ENCODE measurements around the gene PRR36. TPM values are rescaled to one million over a fixed set of nuclear protein-coding genes. Genes with fewer than 3 reads are reported as not detected.

The PRR36 gene
- total RNA-seq, 1 experiment from 2014 or later, result 12.9 TPM

GRCh38 chr19:7908078-7908699 is 34.0 kb upstream of the PRR36 start:
- no peaks in the 10 kb centered on the region for H3K27me3 ChIP-seq (ENCODE audit: insufficient read depth, low read depth)
- H3K4me2 ChIP-seq, result no peak overlapping the region
- intact Hi-C loops (cut with micrococcal nuclease; ENCODE audit: unreplicated experiment), result no loop called here
- H3K9me2 ChIP-seq (ENCODE audit: insufficient read depth), result no peaks in the 10 kb centered on the region
- H3F3A ChIP-seq (ENCODE audit: insufficient read depth, low read depth), result 0 out of 2 replicates have a peak, but pooled peaks cover 4% of the 10 kb centered on the region
- H3K36me3 ChIP-seq (ENCODE audit: low read depth), result 0 out of 2 replicates have a peak, but pooled peaks cover 7% of the 10 kb centered on the region
- H4K20me1 ChIP-seq (ENCODE audit: insufficient read depth), result peaks cover 50% of the 10 kb centered on the region
- no TSS peak for BruUV-seq (replicated peaks)
- DNase-seq, result no peak
- H2AFZ ChIP-seq, result no peak overlapping the region
- no peak overlapping the region for H3K27ac ChIP-seq
- CTCF ChIA-PET, result no interaction called here
- no peak for TF ChIP-seq CTCF (conservative IDR thresholded peaks at IDR 0.05)
- TF ChIP-seq EZH2 (IDR thresholded peaks at IDR 0.05; ENCODE audit: low read depth), result no peak
- no peak overlapping the region for H3K4me3 ChIP-seq
- POLR2A ChIA-PET (ENCODE audit: unreplicated experiment), result no interaction called here
- no peaks in the 10 kb centered on the region for H3K9me3 ChIP-seq (ENCODE audit: insufficient read depth, low read depth)
- H3K79me2 ChIP-seq (ENCODE audit: low read depth), result peaks cover 40% of the 10 kb centered on the region
- peaks cover 9% of the 10 kb centered on the region; the same call in 1 of the 2 replicates for H3K4me1 ChIP-seq (replicated peaks; ENCODE audit: insufficient read depth)

- Histone ChIP-seq H3K4me1 (replicated peaks; ENCODE audit: insufficient read depth) (peaks cover 9% of the 10 kb centered on the region; the same call in 1 of the 2 replicates), H2AFZ (no peak overlapping the region), H3K9me2 (ENCODE audit: insufficient read depth) (no peaks in the 10 kb centered on the region), H3K4me3 (no peak overlapping the region), H3K4me2 (no peak overlapping the region), H3K36me3 (ENCODE audit: low read depth) (0 out of 2 replicates have a peak, but pooled peaks cover 7% of the 10 kb centered on the region), H3K9me3 (ENCODE audit: insufficient read depth, low read depth) (no peaks in the 10 kb centered on the region), H3K79me2 (ENCODE audit: low read depth) (peaks cover 46% of the 10 kb centered on the region), H3F3A (ENCODE audit: insufficient read depth, low read depth) (0 out of 2 replicates have a peak, but pooled peaks cover 4% of the 10 kb centered on the region), H3K27me3 (ENCODE audit: insufficient read depth, low read depth) (no peaks in the 10 kb centered on the region), H3K27ac (no peak overlapping the region), H4K20me1 (ENCODE audit: insufficient read depth) (peaks cover 46% of the 10 kb centered on the region)
- TF ChIP-seq CTCF (conservative IDR thresholded peaks at IDR 0.05) (no peak), EZH2 (IDR thresholded peaks at IDR 0.05; ENCODE audit: low read depth) (no peak)
- no TSS peak for BruUV-seq (replicated peaks)
- CTCF ChIA-PET, result no interaction called here
- DNase-seq, result no peak
- POLR2A ChIA-PET (ENCODE audit: unreplicated experiment), result no interaction called here
- intact Hi-C loops (cut with micrococcal nuclease; ENCODE audit: unreplicated experiment), result no loop called here
These were observed 33.4 kb upstream of the PRR36 start for GRCh38 chr19:7907544-7907943.

- intact Hi-C loops (cut with micrococcal nuclease; ENCODE audit: unreplicated experiment), result no loop called here
- TF ChIP-seq EZH2 (IDR thresholded peaks at IDR 0.05; ENCODE audit: low read depth) (no peak), CTCF (conservative IDR thresholded peaks at IDR 0.05) (no peak)
- H3K79me2 ChIP-seq (ENCODE audit: low read depth), result peaks cover 50% of the 10 kb centered on the region
- peaks cover 46% of the 10 kb centered on the region for H4K20me1 ChIP-seq (ENCODE audit: insufficient read depth)
- H3K9me2 ChIP-seq (ENCODE audit: insufficient read depth), result no peaks in the 10 kb centered on the region
- no peaks in the 10 kb centered on the region for H3K9me3 ChIP-seq (ENCODE audit: insufficient read depth, low read depth)
- H2AFZ ChIP-seq, result no peak overlapping the region
- POLR2A ChIA-PET (ENCODE audit: unreplicated experiment), result no interaction called here
- CTCF ChIA-PET, result interaction anchor here (0.6 kb wide), 1 partner anchor 153 kb away, joined by 5 read pairs; no protein-coding TSS in a partner anchor
- H3K4me1 ChIP-seq (replicated peaks; ENCODE audit: insufficient read depth), result peaks cover 14% of the 10 kb centered on the region; the same call in 1 of the 2 replicates
- no peak overlapping the region for H3K27ac ChIP-seq
- no peak for DNase-seq
- H3K4me3 ChIP-seq, result no peak overlapping the region
- H3K4me2 ChIP-seq, result no peak overlapping the region
- BruUV-seq (replicated peaks), result no TSS peak
- no peaks in the 10 kb centered on the region for H3K27me3 ChIP-seq (ENCODE audit: insufficient read depth, low read depth)
- 0 out of 2 replicates have a peak, but pooled peaks cover 7% of the 10 kb centered on the region for H3K36me3 ChIP-seq (ENCODE audit: low read depth)
- peaks cover 4% of the 10 kb centered on the region; the same call in 1 of the 2 replicates for H3F3A ChIP-seq (ENCODE audit: insufficient read depth, low read depth)
These were observed 32.9 kb upstream of the PRR36 start for GRCh38 chr19:7907122-7907521.
